ENCODE data around the gene STK32B. TPM values are rescaled to one million over a fixed set of nuclear protein-coding genes. Genes with fewer than 3 reads are reported as not detected.
"Not testable (repeated sequence)": the region's sequence is repeated elsewhere in the genome, so short reads cannot be mapped to it uniquely, and the experiment has no call there.

Gene STK32B
- total RNA-seq, 2 experiments from 2014 or later = not detected

- H4K20me1 ChIP-seq (ENCODE audit: insufficient read depth, low read length) = no peaks in the 10 kb centered on the region
- H3K4me3 ChIP-seq (ENCODE audit: low read depth, low read length, poor library complexity, severe bottlenecking) = no peak overlapping the region
- H2AFZ ChIP-seq (ENCODE audit: low read length) = no peak overlapping the region
- BruUV-seq (replicated peaks) = no TSS peak
- no peak overlapping the region for H3K4me2 ChIP-seq (ENCODE audit: low read length)
- intact Hi-C loops (cut with micrococcal nuclease; ENCODE audit: unreplicated experiment) = no loop called here
- DNase-seq (ENCODE audit: low spot score) = no peak
- H3K4me1 ChIP-seq (ENCODE audit: insufficient read depth, low read length, poor library complexity, severe bottlenecking) = no peaks in the 10 kb centered on the region
- H3K36me3 ChIP-seq (ENCODE audit: insufficient read depth, low read length) = no peaks in the 10 kb centered on the region
- no peak for TF ChIP-seq EZH2phosphoT487 (IDR thresholded peaks at IDR 0.05; ENCODE audit: borderline replicate concordance, low read depth, low read length)
- TF ChIP-seq, protein P1, sequence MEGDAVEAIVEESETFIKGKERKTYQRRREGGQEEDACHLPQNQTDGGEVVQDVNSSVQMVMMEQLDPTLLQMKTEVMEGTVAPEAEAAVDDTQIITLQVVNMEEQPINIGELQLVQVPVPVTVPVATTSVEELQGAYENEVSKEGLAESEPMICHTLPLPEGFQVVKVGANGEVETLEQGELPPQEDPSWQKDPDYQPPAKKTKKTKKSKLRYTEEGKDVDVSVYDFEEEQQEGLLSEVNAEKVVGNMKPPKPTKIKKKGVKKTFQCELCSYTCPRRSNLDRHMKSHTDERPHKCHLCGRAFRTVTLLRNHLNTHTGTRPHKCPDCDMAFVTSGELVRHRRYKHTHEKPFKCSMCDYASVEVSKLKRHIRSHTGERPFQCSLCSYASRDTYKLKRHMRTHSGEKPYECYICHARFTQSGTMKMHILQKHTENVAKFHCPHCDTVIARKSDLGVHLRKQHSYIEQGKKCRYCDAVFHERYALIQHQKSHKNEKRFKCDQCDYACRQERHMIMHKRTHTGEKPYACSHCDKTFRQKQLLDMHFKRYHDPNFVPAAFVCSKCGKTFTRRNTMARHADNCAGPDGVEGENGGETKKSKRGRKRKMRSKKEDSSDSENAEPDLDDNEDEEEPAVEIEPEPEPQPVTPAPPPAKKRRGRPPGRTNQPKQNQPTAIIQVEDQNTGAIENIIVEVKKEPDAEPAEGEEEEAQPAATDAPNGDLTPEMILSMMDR (conservative IDR thresholded peaks at IDR 0.05; ENCODE audit: low read length) = no peak
- no peaks in the 10 kb centered on the region for H3K79me2 ChIP-seq (ENCODE audit: insufficient read depth, low read depth, low read length)
- H3K9me3 ChIP-seq (ENCODE audit: low read length) = no peaks in the 10 kb centered on the region
- ChIA-PET CTCF (ENCODE audit: unreplicated experiment) (no interaction called here), POLR2A (no interaction called here)
- no peaks in the 10 kb centered on the region for H3K9me2 ChIP-seq (ENCODE audit: insufficient read depth, low read length)
- no peak overlapping the region for H3K27ac ChIP-seq (ENCODE audit: low read depth, low read length, poor library complexity, severe bottlenecking)
Observed at GRCh38 chr4:5435823-5436222, 384.5 kb downstream of the STK32B start.

GRCh38 chr4:5443976-5444802 lies 392.9 kb downstream of the STK32B start:
- intact Hi-C loops (cut with micrococcal nuclease; ENCODE audit: unreplicated experiment); H4K20me1 ChIP-seq (ENCODE audit: insufficient read depth, low read length); H3K36me3 ChIP-seq (ENCODE audit: insufficient read depth, low read length); H2AFZ ChIP-seq (ENCODE audit: low read length); H3K9me3 ChIP-seq (ENCODE audit: low read length); H3K4me2 ChIP-seq (ENCODE audit: low read length); H3K27ac ChIP-seq (ENCODE audit: low read depth, low read length, poor library complexity, severe bottlenecking); BruUV-seq (replicated peaks); H3K9me2 ChIP-seq (ENCODE audit: insufficient read depth, low read length); H3K4me3 ChIP-seq (ENCODE audit: low read depth, low read length, poor library complexity, severe bottlenecking); CTCF ChIA-PET (ENCODE audit: unreplicated experiment); DNase-seq (ENCODE audit: low spot score); POLR2A ChIA-PET; H3K79me2 ChIP-seq (ENCODE audit: insufficient read depth, low read depth, low read length); H3K4me1 ChIP-seq (ENCODE audit: insufficient read depth, low read length, poor library complexity, severe bottlenecking): not testable (repeated sequence)

- Histone ChIP-seq H3K4me3 (ENCODE audit: low read depth, low read length, poor library complexity, severe bottlenecking) (no peak overlapping the region), H3K4me1 (ENCODE audit: insufficient read depth, low read length, poor library complexity, severe bottlenecking) (no peaks in the 10 kb centered on the region), H3K36me3 (ENCODE audit: insufficient read depth, low read length) (no peaks in the 10 kb centered on the region), H4K20me1 (ENCODE audit: insufficient read depth, low read length) (no peaks in the 10 kb centered on the region), H3K27ac (ENCODE audit: low read depth, low read length, poor library complexity, severe bottlenecking) (no peak overlapping the region), H3K79me2 (ENCODE audit: insufficient read depth, low read depth, low read length) (no peaks in the 10 kb centered on the region), H3K4me2 (ENCODE audit: low read length) (no peak overlapping the region), H3K9me2 (ENCODE audit: insufficient read depth, low read length) (no peaks in the 10 kb centered on the region), H3K9me3 (ENCODE audit: low read length) (no peaks in the 10 kb centered on the region), H2AFZ (ENCODE audit: low read length) (no peak overlapping the region)
- intact Hi-C loops (cut with micrococcal nuclease; ENCODE audit: unreplicated experiment) = no loop called here
- DNase-seq (ENCODE audit: low spot score) = no peak
- CTCF ChIA-PET (ENCODE audit: unreplicated experiment) = no interaction called here
- TF ChIP-seq EZH2phosphoT487 (IDR thresholded peaks at IDR 0.05; ENCODE audit: borderline replicate concordance, low read depth, low read length) = no peak
- TF ChIP-seq, protein P1 (conservative IDR thresholded peaks at IDR 0.05; ENCODE audit: low read length) = no peak
- no TSS peak for BruUV-seq (replicated peaks)
- POLR2A ChIA-PET = no interaction called here
Observed at GRCh38 chr4:5444918-5445517, 393.7 kb downstream of the STK32B start.
